Small intestine (tissue), 7 donors: Measurements from ENCODE around the gene UNC119. TPM values are rescaled to one million over a fixed set of nuclear protein-coding genes. Genes with fewer than 3 reads are reported as not detected.

Experiments used
- DNase-seq, 2 donors: peaks; one replicate each; pipeline versions ENCODE4 v3.0.0 to v3.0.0-alpha.2; 2013
- FAIRE-seq: peaks from 2 replicates; lab custom pipeline; 2012; peaks lifted over from hg19 to GRCh38; lab: Jason Lieb, UNC
- H3K27ac ChIP-seq, 3 donors: one replicate each; pipeline ENCODE4 v1.5.1; 2013; ENCODE audit warnings: low read length in 2 of 3, mild to moderate bottlenecking in 2 of 3, control low read depth in 1 of 3, inconsistent platforms in 1 of 3, low read depth in 1 of 3, moderate library complexity in 1 of 3
- H3K27me3 ChIP-seq, 3 donors: one replicate each; pipeline ENCODE4 v1.6.1; 2013; ENCODE audit warnings: low read length in 3 of 3, inconsistent platforms in 1 of 3; ENCODE audit not compliant: control insufficient read depth in 3 of 3, insufficient read depth in 3 of 3
- H3K36me3 ChIP-seq, 3 donors: one replicate each; pipeline ENCODE4 v1.6.1; 2013; ENCODE audit warnings: low read length in 3 of 3, inconsistent platforms in 1 of 3, low read depth in 1 of 3, mild to moderate bottlenecking in 1 of 3, moderate library complexity in 1 of 3; ENCODE audit not compliant: control insufficient read depth in 3 of 3, insufficient read depth in 2 of 3
- H3K4me1 ChIP-seq, 3 donors: one replicate each; pipeline ENCODE4 v1.6.1; 2013; ENCODE audit warnings: low read length in 2 of 3, inconsistent platforms in 1 of 3, low read depth in 1 of 3, mild to moderate bottlenecking in 1 of 3, moderate library complexity in 1 of 3; ENCODE audit not compliant: control insufficient read depth in 3 of 3, insufficient read depth in 2 of 3
- H3K4me3 ChIP-seq, 3 donors: one replicate each; pipeline ENCODE4 v1.5.1; 2013; ENCODE audit warnings: low read length in 3 of 3, control low read depth in 1 of 3, inconsistent platforms in 1 of 3, low read depth in 1 of 3, mild to moderate bottlenecking in 1 of 3, moderate library complexity in 1 of 3
- H3K9me3 ChIP-seq, 2 donors: one replicate each; pipeline ENCODE4 v1.6.1; 2013; ENCODE audit warnings: low read depth in 1 of 2, low read length in 1 of 2; ENCODE audit not compliant: control insufficient read depth in 2 of 2, insufficient read depth in 1 of 2
- WGBS, 3 donors: extraction: QIAGEN DNeasy Blood & Tissue Kit; methylation state at CpG; one replicate each; pipeline ENCODE4 v1.1.7; 2013; 5-methylcytosine and 5-hydroxymethylcytosine counted together
- polyA plus RNA-seq, 4 donors: library from polyadenylated mRNA; stranded (reverse) in 3 of 4; unstranded in 1 of 4; fragments of 200-250 nt in 3 of 4; fragments of 120-200 nt in 1 of 4; gene quantifications; one replicate each; pipeline versions ENCODE4 v1.2.1 to v1.2.3, GENCODE V29; 2013
- donor health status: healthy with polysubstance abuse.
- donor health status: control.
- donor health status: control.
- donor health status: Bipolar disorder and iron deficiency.
- donor health status: healthy.

Gene UNC119
- polyA plus RNA-seq, 4 donors = 14.6 to 57.0 (median 29.9) TPM

DNA sequence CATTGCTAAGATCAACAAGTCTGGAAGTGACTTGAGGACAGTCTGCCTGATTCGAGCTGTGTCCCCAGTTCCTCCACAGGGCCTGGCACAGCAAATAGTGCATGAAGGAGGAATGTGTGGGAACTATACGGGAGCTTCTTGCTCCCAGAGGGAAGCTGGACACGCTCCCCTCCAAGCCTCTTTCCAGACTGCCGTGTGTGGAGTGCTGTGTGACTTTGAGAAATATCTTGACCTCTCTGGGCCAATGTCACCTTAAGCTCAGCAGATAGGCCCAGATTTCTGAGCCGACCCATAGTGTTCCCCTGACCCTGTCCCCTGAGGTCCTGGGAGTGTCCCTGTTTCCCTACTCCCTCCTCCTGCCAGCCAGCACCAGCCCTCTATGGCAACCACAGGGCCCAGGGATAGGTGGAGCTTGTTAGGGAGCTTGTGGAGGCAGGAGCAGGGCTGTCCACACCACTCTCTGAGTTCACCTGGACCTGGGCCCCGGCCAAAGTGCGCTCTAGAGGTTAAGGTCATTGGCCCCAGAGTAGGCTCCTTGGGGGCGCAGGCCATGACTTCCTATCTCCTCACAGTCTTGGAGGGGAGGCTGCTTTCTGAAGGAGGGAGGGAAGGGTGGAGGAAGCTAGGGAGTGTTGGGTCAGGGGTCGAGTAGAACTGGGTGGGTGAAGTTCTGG, 52.6 kb downstream of the UNC119 start:
- Histone ChIP-seq H3K36me3 (peaks cover 0 to 23% (median 3%) of the 10 kb centered on the region in 3 donors), H3K9me3 (no peaks in the 10 kb centered on the region), H3K4me1 (peaks cover 0 to 16% (median 0%) of the 10 kb centered on the region in 3 donors), H3K27me3 (no peaks in the 10 kb centered on the region), H3K4me3 (no peak overlapping the region), H3K27ac (no peak overlapping the region)
- no peak for FAIRE-seq
- no peak for DNase-seq
- 57 to 69% (median 59%) methylated on average over 8 to 9 of the region's 9 CpGs for WGBS, 3 donors

DNA sequence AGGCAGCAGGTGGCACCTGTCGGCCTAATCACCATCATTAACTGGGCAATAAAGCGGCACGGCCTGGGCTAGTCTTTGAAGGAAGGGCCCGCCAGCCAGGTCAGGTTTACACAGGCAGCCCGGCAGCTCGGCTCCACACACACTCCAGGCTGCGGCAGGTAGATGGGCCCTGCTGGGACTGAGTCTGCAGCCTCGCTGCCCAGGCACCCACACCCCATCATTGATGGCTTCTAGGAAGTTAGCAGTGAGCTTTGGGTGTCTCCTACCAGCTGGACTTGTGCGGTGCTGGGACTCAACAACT, 53.1 kb downstream of the UNC119 start:
- 14 to 61% (median 31%) methylated on average over 9 of the region's 9 CpGs for WGBS, 3 donors
- Histone ChIP-seq H3K36me3 (peaks cover 0 to 27% (median 3%) of the 10 kb centered on the region in 3 donors), H3K9me3 (no peaks in the 10 kb centered on the region), H3K27ac (peak overlapping the region in 1 of 3 donors; percentile 17), H3K27me3 (no peaks in the 10 kb centered on the region), H3K4me1 (peaks cover 0 to 16% (median 0%) of the 10 kb centered on the region in 3 donors), H3K4me3 (no peak overlapping the region)
- DNase-seq (peak; percentile 65 to 86), FAIRE-seq (no peak)

DNA sequence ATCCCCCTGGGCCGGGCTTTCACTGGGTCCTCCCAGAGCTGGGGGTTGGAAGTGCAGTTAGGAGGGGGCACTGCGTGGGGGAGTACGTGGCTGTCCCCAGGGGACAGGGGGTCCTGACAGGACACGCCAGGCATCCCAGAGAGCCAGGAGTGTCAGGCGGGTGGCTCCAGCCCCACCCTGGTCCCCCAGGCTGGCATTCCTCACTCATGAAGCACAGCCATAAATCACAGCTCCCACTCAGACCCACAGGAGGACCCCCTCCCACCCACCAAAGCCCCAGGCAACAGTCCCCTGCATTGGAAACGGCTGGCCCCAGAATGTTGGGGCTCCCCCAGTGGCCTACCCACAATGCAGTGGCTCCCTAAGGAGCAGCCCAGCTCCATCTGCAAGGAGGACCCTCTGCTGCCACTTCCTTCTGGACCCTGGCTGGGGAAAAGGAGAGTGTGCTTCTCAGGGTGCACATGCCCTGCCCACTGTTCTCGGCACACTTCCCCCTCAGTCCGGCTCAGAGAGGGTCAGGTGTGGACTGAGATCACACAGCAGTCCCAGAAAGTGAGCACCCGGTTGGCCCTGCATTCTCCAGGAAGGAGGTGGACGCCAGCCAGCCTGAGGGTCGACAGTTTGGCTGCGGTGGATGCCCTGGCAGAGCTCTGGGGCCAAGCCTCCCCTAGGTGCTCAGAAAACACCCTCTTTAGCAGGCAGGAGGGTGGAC, 53.6 kb downstream of the UNC119 start:
- Histone ChIP-seq H3K27ac (peak overlapping the region in 1 of 3 donors; percentile 17), H3K4me3 (no peak overlapping the region), H3K36me3 (peaks cover 0 to 32% (median 3%) of the 10 kb centered on the region in 3 donors), H3K9me3 (no peaks in the 10 kb centered on the region), H3K27me3 (no peaks in the 10 kb centered on the region), H3K4me1 (peaks cover 0 to 16% (median 0%) of the 10 kb centered on the region in 3 donors)
- 15 to 57% (median 45%) methylated on average over 11 to 12 of the region's 12 CpGs for WGBS, 3 donors
- FAIRE-seq = no peak
- no peak for DNase-seq

DNA sequence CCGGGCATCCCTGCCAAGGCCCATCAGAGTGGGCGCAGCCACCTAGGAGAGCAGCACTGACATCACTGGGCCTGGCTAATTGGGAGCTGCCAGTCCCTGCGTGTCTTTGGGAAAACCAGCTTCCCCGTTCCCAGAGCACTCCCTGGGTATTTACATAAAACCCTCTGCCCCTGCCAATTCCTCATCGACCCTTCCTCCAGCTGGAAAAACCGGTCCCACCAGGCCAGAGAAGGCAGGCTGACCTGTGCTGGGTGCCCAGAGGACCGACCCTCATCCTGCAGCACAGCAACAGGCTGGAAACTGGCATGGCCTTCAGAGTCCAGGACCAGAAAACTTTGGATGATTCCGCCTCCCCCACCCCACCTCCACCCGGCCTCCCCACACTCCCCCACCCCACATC, 54.5 kb downstream of the UNC119 start:
- H3K4me3 ChIP-seq = no peak overlapping the region
- FAIRE-seq = no peak
- H3K4me1 ChIP-seq = peaks cover 0 to 16% (median 0%) of the 10 kb centered on the region in 3 donors
- no peak overlapping the region for H3K27ac ChIP-seq
- peaks cover 0 to 40% (median 4%) of the 10 kb centered on the region in 3 donors for H3K36me3 ChIP-seq
- no peak for DNase-seq
- H3K9me3 ChIP-seq = no peaks in the 10 kb centered on the region
- 10 to 41% (median 16%) methylated on average over 8 to 9 of the region's 9 CpGs for WGBS, 3 donors
- no peaks in the 10 kb centered on the region for H3K27me3 ChIP-seq

Other genes starting within 250 kb of the UNC119 start
- 10 to 100 TPM in 2 of 4 donors, 1 to 10 TPM in 2; 1.8 to 33.1 (median 16.7) TPM for gene TMEM97, start 233.4 kb downstream of the UNC119 start, polyA plus RNA-seq
- gene IFT20, start 217.2 kb downstream of the UNC119 start, polyA plus RNA-seq = 100 to 1,000 TPM in 2 of 4 donors, 10 to 100 TPM in 2; 39.3 to 135 (median 78.6) TPM
- gene TNFAIP1, start 216.9 kb downstream of the UNC119 start, polyA plus RNA-seq = 10 to 100 TPM; 16.1 to 30.6 (median 17.5) TPM
- gene POLDIP2, start 195.1 kb downstream of the UNC119 start, polyA plus RNA-seq = 10 to 100 TPM; 61.5 to 73.2 (median 68.7) TPM
- gene SEBOX, start 187.4 kb downstream of the UNC119 start, polyA plus RNA-seq = not detected
- gene VTN, start 182.3 kb downstream of the UNC119 start, polyA plus RNA-seq = 10 to 100 TPM in 1 of 4 donors, 1 to 10 TPM in 3; 1.3 to 20.9 (median 2.2) TPM
- 10 to 100 TPM in 3 of 4 donors, 1 to 10 TPM in 1; 8.9 to 19.0 (median 10.9) TPM for gene SARM1, start 180.9 kb downstream of the UNC119 start, polyA plus RNA-seq
- 100 to 1,000 TPM in 1 of 4 donors, 10 to 100 TPM in 3; 11.0 to 147 (median 60.8) TPM for gene SLC46A1, start 146.4 kb downstream of the UNC119 start, polyA plus RNA-seq
- gene SLC13A2, start 79.0 kb downstream of the UNC119 start, polyA plus RNA-seq = 100 to 1,000 TPM in 3 of 4 donors, 10 to 100 TPM in 1; 40.5 to 320 (median 211) TPM
- under 1 TPM in 1 of 4 donors, not detected in 3; 0.16 TPM for gene FOXN1, start 46.3 kb downstream of the UNC119 start, polyA plus RNA-seq
- 100 to 1,000 TPM in 1 of 4 donors, 10 to 100 TPM in 3; 24.8 to 131 (median 39.8) TPM for gene PIGS, start 18.9 kb upstream of the UNC119 start, polyA plus RNA-seq
- gene ALDOC, start 24.3 kb upstream of the UNC119 start, polyA plus RNA-seq = 10 to 100 TPM; 27.6 to 85.0 (median 42.9) TPM
- gene SPAG5, start 46.4 kb upstream of the UNC119 start, polyA plus RNA-seq = 10 to 100 TPM; 20.3 to 39.3 (median 35.4) TPM
- 10 to 100 TPM in 1 of 4 donors, 1 to 10 TPM in 1, under 1 TPM in 2; 0.22 to 13.0 (median 1.9) TPM for gene RSKR, start 61.6 kb upstream of the UNC119 start, polyA plus RNA-seq
- 10 to 100 TPM; 15.7 to 58.5 (median 30.5) TPM for gene BLTP2, start 92.5 kb upstream of the UNC119 start, polyA plus RNA-seq
- gene SDF2, start 109.3 kb upstream of the UNC119 start, polyA plus RNA-seq = 10 to 100 TPM; 45.4 to 61.8 (median 49.6) TPM
- gene SUPT6H, start 109.6 kb upstream of the UNC119 start, polyA plus RNA-seq = 10 to 100 TPM; 26.4 to 69.7 (median 29.0) TPM
- 1 to 10 TPM; 2.3 to 5.4 (median 4.4) TPM for gene PROCA1, start 159.3 kb upstream of the UNC119 start, polyA plus RNA-seq
- gene RAB34, start 165.2 kb upstream of the UNC119 start, polyA plus RNA-seq = 10 to 100 TPM in 3 of 4 donors, 1 to 10 TPM in 1; 4.2 to 76.4 (median 32.2) TPM
- gene RPL23A, start 167.4 kb upstream of the UNC119 start, polyA plus RNA-seq = 1,000 to 10,000 TPM in 3 of 4 donors, 100 to 1,000 TPM in 1; 783 to 1,912 (median 1,526) TPM
- gene TLCD1, start 173.6 kb upstream of the UNC119 start, polyA plus RNA-seq = 10 to 100 TPM; 10.7 to 21.3 (median 11.6) TPM
- gene NEK8, start 176.2 kb upstream of the UNC119 start, polyA plus RNA-seq = 1 to 10 TPM; 3.5 to 5.7 (median 3.6) TPM
- gene TRAF4, start 191.4 kb upstream of the UNC119 start, polyA plus RNA-seq = 100 to 1,000 TPM in 2 of 4 donors, 10 to 100 TPM in 2; 58.8 to 203 (median 128) TPM